Kidney (tissue), 14 donors: ENCODE results near the gene SMC1A. TPM values are rescaled to one million over a fixed set of nuclear protein-coding genes. Genes with fewer than 3 reads are reported as not detected.

Source experiments
- DNase-seq, 5 donors: peaks; one replicate each; pipeline ENCODE4 v3.0.0-alpha.2; 2013 to 2020
- FAIRE-seq: peaks from 2 replicates; lab custom pipeline; 2012; peaks lifted over from hg19 to GRCh38; lab: Jason Lieb, UNC
- H3K27ac ChIP-seq, 2 donors: one replicate each; pipeline ENCODE4 v1.7.0; 2013; ENCODE audit warnings: low read depth in 2 of 2, low read length in 2 of 2, inconsistent platforms in 1 of 2
- H3K27me3 ChIP-seq: one replicate; pipeline ENCODE4 v1.7.1; 2013; ENCODE audit warnings: low read length, inconsistent platforms; ENCODE audit not compliant: control insufficient read depth, insufficient read depth
- H3K36me3 ChIP-seq, 3 donors: one replicate each; pipeline versions ENCODE4 v1.7.0 to v1.7.1; 2013; ENCODE audit warnings: low read length in 3 of 3, control low read depth in 1 of 3, inconsistent platforms in 1 of 3; ENCODE audit not compliant: insufficient read depth in 3 of 3, control insufficient read depth in 2 of 3
- H3K4me1 ChIP-seq, 3 donors: one replicate each; pipeline versions ENCODE4 v1.7.0 to v1.7.1; 2013; ENCODE audit warnings: low read length in 3 of 3, inconsistent platforms in 1 of 3, low read depth in 1 of 3; ENCODE audit not compliant: control insufficient read depth in 2 of 3, insufficient read depth in 2 of 3
- H3K4me3 ChIP-seq, 3 donors: one replicate each; pipeline versions ENCODE4 v1.7.0 to v1.8.1; 2013; ENCODE audit warnings: low read length in 3 of 3, control low read depth in 1 of 3, inconsistent platforms in 1 of 3
- H3K9ac ChIP-seq, 3 donors: one replicate each; pipeline versions ENCODE4 v1.7.0 to v1.7.1; 2013; ENCODE audit warnings: low read length in 3 of 3, control low read depth in 1 of 3, inconsistent platforms in 1 of 3
- H3K9me3 ChIP-seq, 3 donors: one replicate each; pipeline versions ENCODE4 v1.7.0 to v1.7.1; 2013; ENCODE audit warnings: low read length in 3 of 3, control low read depth in 1 of 3, inconsistent platforms in 1 of 3; ENCODE audit not compliant: control insufficient read depth in 2 of 3, insufficient read depth in 1 of 3
- intact Hi-C: fragments of 100-400 bp; cut with DNase I; formaldehyde crosslinking; loops from one replicate; pipeline ENCODE4 v1.11.1; 2022
- polyA plus RNA-seq: library from polyadenylated mRNA; stranded (reverse); fragments of 350-450 nt; fragmentation: Illumina TruSeq; extraction: RNeasy Lipid Tissue Mini Kit (QIAGEN cat#74804); gene quantifications from one replicate; pipeline ENCODE4 v1.2.3, GENCODE V29; 2014; ENCODE audit warnings: low read depth, low replicate concordance; ENCODE audit not compliant: insufficient read depth
- total RNA-seq: library from RNA; stranded (reverse); fragmentation: NEBNext Ultra II Directional; extraction: Animal tissue kit (Norgen Biotek cat#: 25700); gene quantifications from one replicate; pipeline ENCODE4 v1.2.1, GENCODE V29; 2021
- TF ChIP-seq, protein P1 (sequence below): IDR thresholded peaks from 3 replicates; pipeline ENCODE4 v1.5.1; 2012; ENCODE audit warnings: mild to moderate bottlenecking, moderate library complexity, borderline replicate concordance; ENCODE audit not compliant: insufficient read depth; ENCODE audit errors: extremely low read depth
- donor health status: control.
- donor health status: control.
- donor health status: control.
- donor health status: control.
- donor health status: control.
- donor health status: DM: yes; HTN: yes; CAD: no.
- donor health status: Normal renal cell carcinoma (clear cell type).

SMC1A gene
- total and polyA plus RNA-seq, 2 donors from 2014 or later = 6.2 to 59.0 TPM

DNA sequence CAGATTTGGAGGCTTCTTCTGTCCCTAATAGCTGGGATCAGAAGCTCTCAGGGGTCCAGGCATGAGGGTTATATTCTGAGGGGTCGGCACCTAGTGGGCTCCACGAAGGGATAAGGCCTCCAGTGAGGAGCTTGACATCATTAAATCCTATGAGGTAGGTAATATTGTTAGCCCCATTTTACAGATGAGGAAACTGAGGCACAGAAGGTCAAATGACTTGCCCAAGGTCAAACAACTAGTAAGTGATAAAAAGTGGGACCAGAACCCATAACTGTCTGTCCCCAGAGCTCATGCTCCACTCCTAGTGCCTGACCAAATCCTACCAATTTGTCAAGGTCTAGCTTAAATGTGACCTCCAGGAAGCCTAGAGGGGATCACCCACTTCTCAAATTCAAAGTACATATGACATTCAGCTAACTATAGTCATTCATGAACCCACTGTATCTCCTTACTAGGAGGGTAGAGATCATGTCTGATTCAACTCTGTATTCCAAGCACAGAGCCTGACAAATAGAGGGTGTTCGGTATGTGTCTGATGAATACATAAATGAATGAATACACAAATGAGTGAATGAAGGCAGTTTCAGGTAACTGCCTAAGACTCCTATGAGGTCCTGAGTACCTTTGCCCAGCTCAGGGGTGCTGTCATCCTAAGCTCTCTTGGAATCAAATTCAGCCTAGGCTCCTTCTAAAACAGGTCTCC lies 43.3 kb downstream of the SMC1A start:
- no peak for FAIRE-seq

DNA sequence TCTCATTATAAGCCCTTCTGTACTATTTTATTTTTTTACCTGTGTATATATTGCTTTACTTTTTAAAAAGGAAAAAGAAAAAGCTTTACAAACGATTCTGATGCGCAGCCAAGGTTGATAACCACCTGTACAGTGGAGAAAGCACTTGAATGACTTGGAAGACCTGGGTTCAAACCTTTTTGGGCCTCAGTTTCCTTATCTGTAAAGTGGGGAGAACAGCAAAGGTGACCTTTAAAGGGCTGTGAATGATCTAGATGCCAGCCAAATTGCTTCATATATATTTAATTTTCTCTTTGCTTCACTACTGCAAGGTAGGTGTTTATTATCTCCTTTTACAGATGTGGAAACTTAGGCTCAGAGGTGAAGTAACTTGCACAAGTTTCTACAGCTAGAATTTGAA lies 45.0 kb downstream of the SMC1A start:
- Histone ChIP-seq H3K9me3 (no peaks in the 10 kb centered on the region), H3K36me3 (peaks cover 13 to 14% (median 14%) of the 10 kb centered on the region in 3 donors), H3K4me1 (no peaks in the 10 kb centered on the region), H3K27ac (no peak overlapping the region), H3K4me3 (no peak overlapping the region), H3K9ac (no peak overlapping the region), H3K27me3 (peaks cover 2% of the 10 kb centered on the region)
- DNase-seq = no peak
- intact Hi-C loops = no loop called here
- TF ChIP-seq, protein P1, sequence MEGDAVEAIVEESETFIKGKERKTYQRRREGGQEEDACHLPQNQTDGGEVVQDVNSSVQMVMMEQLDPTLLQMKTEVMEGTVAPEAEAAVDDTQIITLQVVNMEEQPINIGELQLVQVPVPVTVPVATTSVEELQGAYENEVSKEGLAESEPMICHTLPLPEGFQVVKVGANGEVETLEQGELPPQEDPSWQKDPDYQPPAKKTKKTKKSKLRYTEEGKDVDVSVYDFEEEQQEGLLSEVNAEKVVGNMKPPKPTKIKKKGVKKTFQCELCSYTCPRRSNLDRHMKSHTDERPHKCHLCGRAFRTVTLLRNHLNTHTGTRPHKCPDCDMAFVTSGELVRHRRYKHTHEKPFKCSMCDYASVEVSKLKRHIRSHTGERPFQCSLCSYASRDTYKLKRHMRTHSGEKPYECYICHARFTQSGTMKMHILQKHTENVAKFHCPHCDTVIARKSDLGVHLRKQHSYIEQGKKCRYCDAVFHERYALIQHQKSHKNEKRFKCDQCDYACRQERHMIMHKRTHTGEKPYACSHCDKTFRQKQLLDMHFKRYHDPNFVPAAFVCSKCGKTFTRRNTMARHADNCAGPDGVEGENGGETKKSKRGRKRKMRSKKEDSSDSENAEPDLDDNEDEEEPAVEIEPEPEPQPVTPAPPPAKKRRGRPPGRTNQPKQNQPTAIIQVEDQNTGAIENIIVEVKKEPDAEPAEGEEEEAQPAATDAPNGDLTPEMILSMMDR = no peak
- no peak for FAIRE-seq

More for the DNA sequence above, 43.3 kb downstream of the SMC1A start:
- Histone ChIP-seq H3K27me3 (peaks cover 2% of the 10 kb centered on the region), H3K9me3 (no peaks in the 10 kb centered on the region), H3K9ac (no peak overlapping the region), H3K4me3 (no peak overlapping the region), H3K36me3 (peaks cover 14 to 15% (median 14%) of the 10 kb centered on the region in 3 donors), H3K4me1 (no peaks in the 10 kb centered on the region), H3K27ac (no peak overlapping the region)
- TF ChIP-seq, protein P1 = no peak
- intact Hi-C loops = no loop called here
- DNase-seq = no peak

DNA sequence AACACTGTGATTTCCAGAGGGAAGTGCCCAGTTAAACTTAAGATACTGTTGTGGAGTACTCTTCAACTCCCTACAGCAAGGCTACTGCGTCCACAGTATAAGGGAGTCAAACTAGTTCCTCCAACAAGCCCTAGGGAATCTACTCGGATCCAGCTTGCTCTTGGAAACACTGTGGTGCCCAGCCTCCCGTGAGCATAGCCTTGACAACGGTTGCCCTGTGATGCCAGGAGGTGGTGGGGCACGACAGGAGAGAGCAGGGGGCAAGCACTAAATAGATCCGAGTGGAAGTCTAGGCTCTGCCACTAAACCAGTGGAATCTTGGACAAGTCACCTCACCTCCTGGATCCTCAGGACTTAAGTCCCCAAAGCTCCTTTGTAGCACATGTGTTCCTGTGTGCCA lies 45.6 kb downstream of the SMC1A start:
- Histone ChIP-seq H3K9me3 (no peaks in the 10 kb centered on the region), H3K36me3 (peaks cover 10 to 14% (median 13%) of the 10 kb centered on the region in 3 donors), H3K4me1 (no peaks in the 10 kb centered on the region), H3K27me3 (peaks cover 2% of the 10 kb centered on the region), H3K27ac (no peak overlapping the region), H3K9ac (no peak overlapping the region), H3K4me3 (no peak overlapping the region)
- TF ChIP-seq, protein P1 = no peak
- intact Hi-C loops = no loop called here
- FAIRE-seq = no peak
- no peak for DNase-seq
